Measurements from ENCODE around the gene ZFYVE9. TPM values are rescaled to one million over a fixed set of nuclear protein-coding genes. Genes with fewer than 3 reads are reported as not detected.
A peak's percentile ranks its signal among the peaks of the same experiment; 100 is the strongest.

ZFYVE9 gene
- total and polyA plus RNA-seq, 9 of the 15 experiments (the other 6 are each of a cell fraction or from before 2014, with no cell fraction given) = 0.52 to 14.4 (median 8.9) TPM

- Histone ChIP-seq H2AFZ (ENCODE audit: low read depth, low read length) (no peak overlapping the region), H3K4me1 (replicated peaks in 1 of 2; ENCODE audit: control insufficient read depth in 2 of 2, insufficient read depth in 2 of 2, low read length in 2 of 2) (peaks cover 0 to 4% of the 10 kb centered on the region in 2 experiments; a peak in 1 of 5 replicates), H3K36me3 (ENCODE audit: control insufficient read depth, insufficient read depth, low read length) (no peaks in the 10 kb centered on the region), H3K27me3 (ENCODE audit: control insufficient read depth in 2 of 2, insufficient read depth in 2 of 2, low read length in 2 of 2) (peaks cover 0 to 9% of the 10 kb centered on the region in 2 experiments; a peak in 2 of 5 replicates), H3K9me3 (replicated peaks; ENCODE audit: control insufficient read depth, insufficient read depth, low read depth, low read length) (no peaks in the 10 kb centered on the region), H3K27ac (ENCODE audit: extremely low read depth, low read depth, low read length) (no peak overlapping the region), H3K79me2 (ENCODE audit: control insufficient read depth, insufficient read depth, low read length) (no peaks in the 10 kb centered on the region), H3K9me1 (ENCODE audit: control insufficient read depth, insufficient read depth, low read length) (no peaks in the 10 kb centered on the region), H4K20me1 (replicated peaks; ENCODE audit: control insufficient read depth, insufficient read depth, low read length) (no peaks in the 10 kb centered on the region), H3K4me3 (no peak overlapping the region), H3K9ac (ENCODE audit: insufficient read depth in 1 of 2, low read depth in 2 of 2, low read length in 2 of 2) (no peak overlapping the region), H3K4me2 (ENCODE audit: insufficient read depth, low read length) (no peak overlapping the region)
- WGBS (ENCODE audit: insufficient coverage, low coverage, missing lambda C conversion rate) = 10% methylated on average over 12 of the region's 12 CpGs
- no peak for DNase-seq (ENCODE audit: extremely low read depth in 1 of 4, low spot score in 3 of 4)
- ATAC-seq = peak; percentile 58
- no peak for FAIRE-seq
- ChIA-PET CTCF (ENCODE audit: low intra/inter-chr PET ratio) (no interaction called here), POLR2A (interaction anchor here (0.6 to 1.3 kb wide), 3 partner anchors 21 to 195 kb away, joined by 3 to 4 read pairs (median 3); no protein-coding TSS in a partner anchor)
- no TSS peak for BruUV-seq (replicated peaks)
- intact Hi-C loops (cut with micrococcal nuclease) (no loop called here), in situ Hi-C loops (cut with MboI) (no loop called here)
- TF ChIP-seq HIVEP1 (CRISPR knock-in tag; IDR thresholded peaks at IDR 0.05) = no peak
- TF ChIP-seq ZNF197 (CRISPR knock-in tag; IDR thresholded peaks at IDR 0.05; ENCODE audit: low read depth) = no peak
- 0 out of 2 replicates have a peak, but pooled peaks have one; percentile 6 for TF ChIP-seq PKNOX1 (IDR thresholded peaks at IDR 0.05)
- TF ChIP-seq KLF6 (CRISPR knock-in tag; IDR thresholded peaks at IDR 0.05; ENCODE audit: borderline replicate concordance) = no peak
- no peak for TF ChIP-seq TRIM24 (IDR thresholded peaks at IDR 0.05)
These were observed 22.4 kb upstream of the ZFYVE9 start for GRCh38 chr1:52119301-52120079.

Measured in K562 (cell line).